ENCODE measurements around the gene NR2E3. TPM values are rescaled to one million over a fixed set of nuclear protein-coding genes. Genes with fewer than 3 reads are reported as not detected.

Gene NR2E3
- total RNA-seq, 1 experiment from 2014 or later, result 0.31 TPM

GRCh38 chr15:71821547-71822129 lies 11.3 kb downstream of the NR2E3 start:
- H3K4ac ChIP-seq (ENCODE audit: low read depth, low read length), result no peak overlapping the region
- H3K18ac ChIP-seq (ENCODE audit: insufficient read length, low read depth, low read length), result no peak overlapping the region
- H2BK20ac ChIP-seq (ENCODE audit: low read depth, low read length, poor library complexity, severe bottlenecking), result no peak overlapping the region
- H4K91ac ChIP-seq (ENCODE audit: insufficient read length, low read depth, low read length), result no peak overlapping the region
- no peak overlapping the region for H3K23ac ChIP-seq (ENCODE audit: insufficient read length, low read depth, low read length)
- H2AK5ac ChIP-seq (ENCODE audit: insufficient read length, low read length), result no peak overlapping the region
- no peak for TF ChIP-seq CTCF (conservative IDR thresholded peaks at IDR 0.05)
- no peak overlapping the region for H4K8ac ChIP-seq (replicated peaks; ENCODE audit: insufficient read length, low read depth, low read length)
- H2BK5ac ChIP-seq (ENCODE audit: insufficient read length, low read length), result no peak overlapping the region
- H3K79me1 ChIP-seq (ENCODE audit: insufficient read depth, low read depth, low read length, poor library complexity, severe bottlenecking), result no peaks in the 10 kb centered on the region
- H2BK120ac ChIP-seq (ENCODE audit: low read depth, low read length, poor library complexity, severe bottlenecking), result no peak overlapping the region
- H3K27me3 ChIP-seq (ENCODE audit: insufficient read depth, low read length), result no peaks in the 10 kb centered on the region
- H2AFZ ChIP-seq (ENCODE audit: low read length), result no peak overlapping the region
- H4K5ac ChIP-seq (ENCODE audit: insufficient read length, low read depth, low read length), result no peak overlapping the region
- no peaks in the 10 kb centered on the region for H3K23me2 ChIP-seq (ENCODE audit: insufficient read length, low read depth, low read length, poor library complexity, severe bottlenecking)
- no peaks in the 10 kb centered on the region for H3K79me2 ChIP-seq (ENCODE audit: insufficient read depth, low read length)
- H3K9ac ChIP-seq (ENCODE audit: extremely low read depth, insufficient read length, low read length), result no peak overlapping the region
- Mint-ChIP-seq H3K36me3 (ENCODE audit: insufficient read depth in 1 of 3, low read depth in 3 of 3) (peaks cover 26 to 36% (median 29%) of the 10 kb centered on the region in 3 experiments), H3K27me3 (ENCODE audit: low read depth) (no peaks in the 10 kb centered on the region), H3K4me1 (peaks cover 18 to 26% of the 10 kb centered on the region in 2 experiments), H3K27ac (no peak overlapping the region), H3K9me3 (peaks cover 11 to 19% of the 10 kb centered on the region in 2 experiments; a peak in 4 of 5 replicates), H3K4me3 (no peak overlapping the region)
- no peak overlapping the region for H3K14ac ChIP-seq (ENCODE audit: insufficient read depth, low read length)
- no peaks in the 10 kb centered on the region for H3K9me3 ChIP-seq (ENCODE audit: control insufficient read depth, low read depth, low read length)
- no peak overlapping the region for H3K27ac ChIP-seq (ENCODE audit: insufficient read length, low read depth, low read length)
- no peaks in the 10 kb centered on the region for H3K4me1 ChIP-seq (ENCODE audit: insufficient read depth, low read length)
- DNase-seq, result no peak
- no peak overlapping the region for H3T11ph ChIP-seq (ENCODE audit: low read length)
- no peak overlapping the region for H3K56ac ChIP-seq (ENCODE audit: insufficient read length, low read depth, low read length)
- no peak overlapping the region for H2BK12ac ChIP-seq (ENCODE audit: insufficient read length, low read depth, low read length)
- no CpG with 5 or more reads among the region's 5 CpGs for WGBS (ENCODE audit: extremely low coverage, insufficient read length, low lambda C conversion rate)
- no peak overlapping the region for H3K4me2 ChIP-seq (ENCODE audit: insufficient read depth, insufficient read length, low read length)
- no peaks in the 10 kb centered on the region for H4K20me1 ChIP-seq (ENCODE audit: control insufficient read depth, insufficient read depth, insufficient read length)
- H2BK15ac ChIP-seq (ENCODE audit: low read depth, low read length), result no peak overlapping the region
